HG03103 (cell line): ENCODE data around the gene OSGEPL1.
"Not testable (repeated sequence)": the region's sequence is repeated elsewhere in the genome, so short reads cannot be mapped to it uniquely, and the experiment has no call there.

Experiments used
- ATAC-seq: cut with Tn5 transposase; IDR thresholded peaks from one replicate; pipeline ENCODE4 v1.9.1; 2021; ENCODE audit warnings: low read depth; ENCODE audit not compliant: unreplicated experiment

The OSGEPL1 gene, protein sequence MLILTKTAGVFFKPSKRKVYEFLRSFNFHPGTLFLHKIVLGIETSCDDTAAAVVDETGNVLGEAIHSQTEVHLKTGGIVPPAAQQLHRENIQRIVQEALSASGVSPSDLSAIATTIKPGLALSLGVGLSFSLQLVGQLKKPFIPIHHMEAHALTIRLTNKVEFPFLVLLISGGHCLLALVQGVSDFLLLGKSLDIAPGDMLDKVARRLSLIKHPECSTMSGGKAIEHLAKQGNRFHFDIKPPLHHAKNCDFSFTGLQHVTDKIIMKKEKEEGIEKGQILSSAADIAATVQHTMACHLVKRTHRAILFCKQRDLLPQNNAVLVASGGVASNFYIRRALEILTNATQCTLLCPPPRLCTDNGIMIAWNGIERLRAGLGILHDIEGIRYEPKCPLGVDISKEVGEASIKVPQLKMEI

DNA sequence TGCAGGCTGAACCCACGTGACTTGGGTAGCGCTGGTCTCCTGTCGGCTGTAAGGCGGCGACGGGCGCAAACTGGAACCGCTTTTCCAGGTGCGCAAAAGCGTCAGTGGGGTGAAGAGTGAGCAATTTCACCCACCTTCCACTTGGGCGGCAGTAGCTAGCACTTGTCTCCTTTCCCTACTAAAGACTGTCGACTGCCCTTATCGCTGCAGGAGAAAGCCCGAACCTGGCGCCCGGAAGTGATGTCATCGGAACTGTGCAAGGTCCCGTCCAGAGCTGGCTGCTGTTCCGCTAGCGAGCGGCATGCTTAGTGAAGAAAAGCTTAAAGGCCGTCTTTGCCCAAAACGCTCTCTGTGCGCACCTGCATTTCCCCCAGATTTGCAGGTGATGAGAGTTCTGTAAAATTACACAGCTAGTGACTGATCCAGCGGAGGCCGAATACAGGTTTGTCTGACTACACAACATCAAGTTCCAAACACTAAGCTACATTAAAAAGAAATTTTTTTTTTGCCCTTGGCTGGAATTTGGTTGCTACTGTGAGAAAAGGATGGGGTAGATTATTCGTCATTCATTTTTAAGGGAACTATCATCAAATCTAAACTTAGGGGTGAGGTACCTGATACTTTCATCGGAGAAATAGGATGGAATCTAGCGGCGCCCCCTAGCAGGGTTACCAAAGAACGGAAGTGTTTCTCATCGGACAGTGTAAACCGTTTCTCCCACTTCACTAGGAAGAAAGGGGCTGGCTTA lies at the start of gene OSGEPL1:
TSS of gene OSGEPL1 (minus strand) at position 242 of the 748 bp plus-strand sequence. CDS start 1,152 bp downstream, outside the sequence.
- peak; percentile 94 for ATAC-seq

DNA sequence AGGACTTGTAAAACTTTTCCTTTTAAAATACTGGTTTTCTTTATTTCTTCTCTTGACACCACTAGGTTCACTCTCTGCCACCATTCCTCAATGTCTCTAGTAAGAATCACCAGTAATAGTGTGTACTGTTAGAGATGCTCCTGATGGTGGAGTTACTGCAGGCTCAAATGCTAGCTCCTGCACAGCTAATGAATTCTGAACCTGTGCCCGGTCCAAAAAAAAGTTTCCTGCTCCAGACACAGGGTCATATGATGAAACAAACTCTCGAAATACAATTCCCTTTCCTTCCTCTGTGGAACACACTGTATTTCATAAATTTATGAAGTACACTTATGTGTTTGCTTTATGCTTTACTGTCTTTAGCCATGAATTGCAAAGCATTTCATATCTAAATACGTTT lies 40.8 kb upstream of the OSGEPL1 start:
- no peak for ATAC-seq

DNA sequence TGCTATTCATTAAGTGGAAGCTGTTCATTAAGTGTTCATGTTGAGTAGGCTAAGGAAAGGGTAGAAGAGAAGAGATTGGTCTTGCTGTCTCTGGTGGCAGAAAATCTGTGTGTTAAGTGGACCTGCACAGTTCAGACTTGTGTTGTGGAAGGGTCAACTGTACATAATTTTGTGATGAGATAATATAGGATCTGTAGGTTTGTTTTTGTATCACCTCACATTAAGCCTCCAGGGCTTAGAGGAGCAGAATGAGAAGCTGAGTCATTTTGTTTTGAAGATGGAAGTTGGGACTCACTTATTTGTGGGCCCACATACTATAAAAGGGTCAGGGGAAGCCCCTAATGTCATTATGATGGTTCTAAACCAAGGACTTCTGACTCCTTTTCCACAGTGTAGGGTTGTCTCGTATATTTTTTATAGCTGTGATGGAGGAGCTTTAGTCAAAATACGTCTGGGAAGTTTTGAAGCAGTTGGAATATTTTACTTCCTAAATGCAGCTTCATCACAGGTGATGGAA lies 39.9 kb upstream of the OSGEPL1 start:
- ATAC-seq, result no peak

DNA sequence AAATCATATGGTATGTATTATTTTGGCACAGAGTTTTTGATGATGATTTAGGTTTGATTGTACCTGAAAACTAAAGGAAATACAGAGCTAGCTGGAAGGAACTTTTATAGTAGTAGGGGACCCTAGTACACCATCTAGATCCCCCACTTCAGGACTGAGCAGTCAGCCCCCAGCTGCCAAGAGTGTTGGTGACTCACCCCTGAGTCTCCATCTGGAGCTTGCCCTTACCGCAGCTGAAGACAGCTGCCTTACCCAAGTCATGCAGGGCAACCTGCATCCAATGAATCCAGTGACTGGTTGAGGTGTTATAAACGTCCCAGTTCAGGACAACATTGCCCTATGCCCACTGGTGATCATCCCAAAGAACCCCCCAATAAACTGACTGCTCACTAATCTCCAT lies 36.9 kb upstream of the OSGEPL1 start:
- ATAC-seq, result no peak

DNA sequence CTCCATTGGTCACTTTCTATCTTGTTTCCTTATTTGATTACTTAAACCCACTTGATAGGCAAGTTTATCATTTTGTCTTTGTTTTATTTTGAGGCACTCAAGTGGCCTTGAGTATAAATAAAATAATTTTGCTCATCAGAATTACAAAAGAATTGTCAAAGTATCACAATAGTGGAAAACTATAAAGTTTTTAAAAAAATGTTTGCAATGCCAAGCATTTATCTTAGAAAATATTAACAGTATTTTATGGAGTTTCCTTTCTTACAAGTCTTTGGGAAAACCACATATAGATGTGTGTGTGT lies 36.4 kb upstream of the OSGEPL1 start:
- ATAC-seq, result no peak

DNA sequence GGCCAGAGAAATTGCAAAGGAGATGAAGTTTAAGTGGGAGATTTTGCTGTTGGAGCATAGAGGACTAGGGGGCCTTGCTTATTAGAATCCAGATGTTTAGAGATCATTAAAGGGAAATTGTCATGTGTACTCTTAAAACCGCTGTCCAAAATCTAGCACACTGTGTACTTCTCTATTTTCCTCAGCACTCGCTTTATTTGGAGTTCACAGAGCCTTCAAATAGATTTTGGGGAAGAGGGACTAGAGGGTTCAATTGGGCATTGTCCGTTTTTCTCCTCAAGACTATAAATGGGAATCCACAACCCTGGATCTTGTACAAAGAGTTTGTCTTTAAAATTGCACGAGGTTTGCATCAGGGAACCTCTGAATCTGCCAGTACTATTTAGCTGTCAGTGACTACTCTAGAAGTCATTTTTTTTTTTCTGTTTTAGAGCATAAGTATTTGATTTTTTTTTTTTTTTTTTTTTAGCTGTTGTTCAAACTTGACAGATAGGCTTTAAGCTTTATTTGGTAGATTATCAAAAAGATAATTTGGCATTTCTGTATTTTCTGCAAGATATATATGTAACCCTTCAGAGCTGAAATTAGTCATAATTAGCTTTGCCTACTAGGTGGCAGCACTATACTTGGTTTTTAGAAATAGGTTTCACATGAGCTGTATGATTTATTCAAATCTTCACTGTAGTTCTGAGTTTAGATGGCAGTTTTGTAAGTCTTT lies 35.9 kb upstream of the OSGEPL1 start:
- ATAC-seq, result peak; percentile 75

DNA sequence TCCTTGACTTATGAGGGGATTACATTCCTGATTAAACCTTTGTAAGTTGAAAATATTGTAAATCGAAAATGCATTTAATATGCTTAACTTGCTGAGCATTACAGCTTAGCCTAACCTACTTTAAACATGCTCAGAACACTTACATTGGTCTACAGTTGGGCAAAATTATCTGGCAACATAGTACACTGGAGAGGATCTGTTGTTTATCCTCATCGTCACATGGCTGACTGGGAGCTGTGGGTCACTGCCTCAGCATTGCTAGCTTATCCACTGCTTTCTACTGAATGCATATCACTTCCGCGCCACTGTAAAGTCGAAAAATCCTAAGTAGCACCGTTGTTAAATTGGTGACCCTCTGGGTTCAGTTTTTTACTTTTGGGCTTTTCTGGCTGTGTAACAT lies 35.3 kb upstream of the OSGEPL1 start:
- no peak for ATAC-seq

DNA sequence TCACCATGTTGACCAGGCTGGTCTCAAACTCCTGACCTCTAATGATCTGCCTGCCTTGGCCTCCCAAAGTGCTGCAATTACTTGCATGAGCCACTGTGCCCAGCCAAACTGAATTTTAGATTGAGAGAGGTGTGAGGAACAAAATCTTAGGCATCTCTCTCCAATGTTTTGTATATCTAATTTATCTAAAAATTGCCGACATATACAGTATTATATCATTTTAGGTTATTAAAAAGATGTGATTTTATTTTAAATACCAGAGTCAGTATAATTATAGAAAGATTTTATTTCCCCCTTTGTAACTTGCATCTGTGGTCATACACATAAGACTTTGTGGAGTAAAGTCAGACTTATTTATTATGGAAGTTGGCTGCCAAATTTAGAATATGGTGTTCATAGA lies 31.7 kb upstream of the OSGEPL1 start:
- ATAC-seq, result no peak

DNA sequence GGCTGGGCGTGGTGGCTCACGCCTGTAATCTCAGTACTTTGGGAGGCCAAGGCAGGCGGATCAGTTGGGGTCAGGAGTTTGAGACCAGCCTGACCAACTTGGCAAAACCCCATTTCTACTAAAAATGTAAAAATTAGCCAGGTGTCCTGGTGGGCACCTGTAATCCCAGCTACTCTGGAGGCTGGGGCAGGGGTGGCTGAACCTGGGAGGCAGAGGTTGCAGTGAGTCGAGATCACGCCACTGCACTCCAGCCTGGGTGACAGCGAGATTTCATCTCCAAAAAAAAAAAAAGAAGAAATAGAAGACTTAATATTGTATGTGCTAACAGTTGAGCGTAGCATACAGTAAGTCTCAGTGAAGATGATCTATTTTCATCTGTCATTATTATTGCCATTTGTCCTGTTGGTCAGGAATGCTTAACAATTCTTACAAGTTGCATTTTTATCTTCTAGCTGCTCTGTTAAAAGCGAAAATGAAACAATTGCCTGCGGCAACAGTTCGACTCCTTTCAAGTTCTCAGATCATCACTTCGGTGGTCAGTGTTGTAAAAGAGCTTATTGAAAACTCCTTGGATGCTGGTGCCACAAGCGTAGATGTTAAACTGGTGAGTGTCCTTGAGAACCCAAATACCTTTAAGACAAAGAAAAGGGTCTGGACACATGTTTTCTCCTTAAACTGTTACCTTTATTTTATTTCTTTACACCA lies 28.9 kb upstream of the OSGEPL1 start:
- ATAC-seq, result no peak

DNA sequence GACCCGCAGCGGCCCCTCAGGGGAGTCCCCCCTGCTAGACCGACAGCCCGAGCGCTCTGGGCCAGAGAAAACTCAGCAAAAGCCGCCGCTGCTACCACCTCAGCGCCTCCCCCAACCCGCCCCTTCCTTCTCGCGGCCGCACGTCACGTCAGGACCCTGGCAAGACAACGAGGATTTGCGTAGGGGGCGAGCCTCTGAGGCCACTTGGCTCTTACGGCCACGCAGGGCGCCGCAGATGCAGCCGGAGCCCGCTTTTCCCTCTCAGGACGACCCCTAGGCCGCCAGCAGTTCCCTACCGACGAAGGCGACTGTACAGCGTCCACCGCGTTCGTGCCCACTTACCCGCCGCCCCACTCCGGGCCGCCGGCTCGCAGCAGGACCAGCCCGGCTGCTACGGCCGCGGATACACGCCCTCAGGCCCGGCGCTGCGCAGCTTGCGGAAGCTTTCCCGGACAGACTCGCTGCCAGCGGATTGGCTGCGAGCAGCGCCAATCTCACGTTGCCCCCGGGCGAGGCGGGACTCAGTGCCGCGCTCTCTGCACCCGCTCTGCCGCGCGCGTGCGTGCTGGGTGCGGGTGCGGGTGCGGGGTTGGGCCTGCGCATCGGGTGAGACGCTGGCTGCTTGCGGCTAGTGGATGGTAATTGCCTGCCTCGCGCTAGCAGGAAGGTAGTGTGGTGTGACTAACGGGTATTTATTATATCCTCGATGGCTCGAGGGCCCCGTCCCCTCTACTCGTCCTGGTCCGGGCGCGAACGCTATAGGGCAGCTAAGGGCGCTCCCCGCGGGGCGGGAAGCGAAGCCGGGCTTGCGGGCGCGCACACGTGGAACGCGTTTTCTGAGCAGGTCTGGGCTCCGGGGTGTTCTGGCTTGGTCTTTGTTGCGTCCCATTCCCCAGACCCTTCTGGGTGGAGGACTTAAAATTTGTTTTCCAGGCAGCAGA lies 21.6 kb upstream of the OSGEPL1 start, which contains the start of the genes ORMDL1 and PMS1:
TSS of gene ORMDL1 (minus strand) at position 413 of the 941 bp plus-strand sequence. CDS start 1,744 bp downstream, outside the sequence.
TSS of gene PMS1 (plus strand) at position 524 of the 941 bp plus-strand sequence. CDS start 7,360 bp downstream, outside the sequence.
- ATAC-seq, result peak; percentile 89

DNA sequence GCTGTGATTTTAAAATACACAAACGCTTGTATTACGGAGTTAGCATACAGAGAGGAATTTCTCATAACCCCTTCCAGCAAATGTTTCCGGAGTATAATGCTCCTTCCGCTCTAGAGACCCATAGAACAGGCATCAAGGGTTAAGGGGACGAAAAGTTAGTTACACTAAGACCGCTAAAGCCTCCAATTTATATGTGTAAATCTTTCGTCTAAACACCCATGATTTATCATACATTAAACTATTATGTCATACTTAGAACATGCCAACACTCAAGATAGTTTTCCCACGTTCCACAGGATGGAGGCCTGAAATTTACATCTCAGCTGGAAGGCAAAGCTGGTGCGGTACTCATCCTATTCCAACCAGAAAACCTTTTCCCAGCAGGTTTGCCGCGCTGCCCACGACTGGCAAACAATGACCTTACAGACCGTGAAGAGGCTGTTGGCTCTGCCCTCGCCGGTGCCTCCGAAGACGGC lies 20.9 kb upstream of the OSGEPL1 start:
- ATAC-seq, result peak; percentile 3

DNA sequence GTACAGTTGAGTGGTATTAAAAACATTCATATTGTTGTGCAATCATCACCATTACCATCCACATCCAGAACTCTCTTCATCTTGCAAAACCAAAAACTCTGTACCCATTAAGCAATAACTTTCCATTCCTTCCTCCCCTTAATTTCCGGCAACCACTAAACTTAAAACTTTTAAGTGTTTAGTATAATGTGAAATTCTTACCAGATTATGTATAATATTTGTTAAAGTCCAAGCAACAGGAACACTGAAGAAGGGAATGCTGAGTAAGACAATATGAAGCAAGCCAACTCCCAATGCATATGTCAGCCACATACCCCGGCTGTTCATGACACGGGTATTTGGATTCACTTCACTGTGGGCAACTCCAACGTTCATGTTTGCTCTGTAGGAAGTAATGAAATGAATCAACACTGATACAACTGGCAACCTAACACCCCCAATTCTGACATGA lies 19.7 kb upstream of the OSGEPL1 start:
- no peak for ATAC-seq

DNA sequence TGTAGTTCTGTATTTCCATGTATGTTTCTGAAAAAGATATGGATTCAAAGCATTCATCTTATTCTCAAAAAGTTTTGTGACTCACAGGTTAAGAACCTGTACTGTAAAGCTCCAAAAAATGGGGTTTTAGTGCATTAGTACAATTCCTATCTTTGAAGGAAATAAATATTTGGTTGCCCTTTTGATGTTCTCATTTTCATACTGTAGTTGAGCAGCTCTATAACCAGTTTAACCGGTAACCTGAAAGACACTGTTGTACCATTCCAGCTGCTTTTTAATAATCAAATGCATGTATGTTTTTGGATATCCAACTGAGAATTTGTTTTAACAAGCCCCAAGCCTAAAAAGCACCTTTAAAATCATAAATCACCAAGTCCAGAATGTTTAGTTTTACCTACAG lies 9.6 kb upstream of the OSGEPL1 start:
- ATAC-seq, result no peak

DNA sequence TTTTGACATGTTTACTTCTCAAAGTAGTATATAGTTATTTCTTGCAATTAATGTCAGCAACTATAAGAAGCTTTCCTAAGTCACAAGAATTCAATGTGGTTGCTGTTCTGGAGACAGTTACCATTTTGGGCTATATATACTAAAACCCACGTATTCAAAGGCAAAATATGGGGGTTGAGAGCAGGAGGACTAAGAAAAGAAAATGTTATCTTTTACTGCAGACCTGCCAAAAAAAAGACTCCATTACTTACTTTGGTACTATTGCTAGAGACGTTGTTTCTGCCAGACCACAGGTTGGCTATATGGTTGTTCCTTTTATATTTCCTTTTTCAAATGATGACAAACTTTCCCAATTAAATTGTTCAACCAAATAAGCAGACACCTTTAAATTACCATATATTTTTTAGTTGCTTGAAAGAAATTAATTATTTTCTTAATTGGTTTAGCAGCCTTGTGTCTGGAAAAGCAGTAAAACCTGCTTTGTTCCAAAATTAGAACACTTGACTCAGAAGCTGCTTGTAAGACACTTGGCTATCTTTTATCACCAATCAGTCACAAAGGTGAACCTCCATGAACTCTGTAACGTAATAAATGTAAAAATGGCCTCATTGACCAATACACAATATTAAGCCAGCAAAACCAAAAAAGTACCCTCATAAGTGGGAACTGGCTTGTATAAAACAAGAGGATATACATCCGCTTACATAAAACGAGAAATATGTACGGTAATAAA lies 8.2 kb upstream of the OSGEPL1 start:
- no peak for ATAC-seq

DNA sequence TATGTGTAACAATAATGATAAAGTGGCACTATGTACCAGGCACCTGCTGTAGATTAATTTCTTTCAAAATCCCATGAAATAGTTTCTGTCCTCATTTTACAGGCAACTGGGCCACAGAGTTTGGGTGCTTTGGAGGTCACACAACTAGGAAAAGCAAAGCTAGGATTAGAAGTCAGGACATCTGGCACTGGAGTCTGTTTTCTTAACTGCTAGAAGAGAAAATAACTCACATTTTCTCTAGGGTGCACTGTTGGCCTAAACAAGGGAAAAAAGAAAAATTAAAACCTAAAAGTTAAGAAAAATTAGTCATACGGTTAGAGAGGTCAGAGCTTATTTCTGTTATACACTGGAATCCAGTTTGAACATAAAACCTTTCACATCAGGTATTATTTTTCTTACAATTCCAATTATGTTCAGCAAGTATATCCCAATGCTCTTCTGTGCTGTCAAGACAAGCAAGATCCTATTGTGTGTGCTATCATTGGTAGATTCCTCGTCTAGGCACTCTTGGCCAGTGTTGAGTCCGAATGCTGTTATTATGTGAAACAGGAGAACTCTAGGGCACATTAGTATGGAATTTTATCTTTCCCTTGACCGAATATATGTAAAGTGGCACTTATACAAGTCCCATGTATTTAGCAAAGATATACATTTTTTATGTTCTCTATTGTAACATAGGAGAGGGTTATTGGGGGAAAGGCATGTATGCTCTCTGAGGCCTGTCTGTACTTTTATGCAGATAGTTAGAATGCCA lies 1.5 kb upstream of the OSGEPL1 start:
- ATAC-seq, result no peak

DNA sequence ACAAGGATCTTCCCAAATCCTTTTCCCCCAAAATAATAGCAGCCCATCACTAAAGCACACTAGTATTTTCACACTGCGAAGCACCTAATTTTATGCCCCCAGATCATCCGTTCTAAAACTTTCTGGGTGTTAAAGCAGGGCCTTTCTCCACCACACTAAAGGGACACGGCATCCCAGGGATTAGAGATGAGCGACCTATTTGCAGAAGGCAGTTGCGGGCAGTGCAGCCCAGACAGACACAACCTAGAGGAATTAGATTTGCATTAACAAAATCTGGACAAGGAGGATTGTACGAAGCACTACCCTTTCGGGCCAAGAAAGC lies 402 bp downstream of the OSGEPL1 start:
- no peak for ATAC-seq

DNA sequence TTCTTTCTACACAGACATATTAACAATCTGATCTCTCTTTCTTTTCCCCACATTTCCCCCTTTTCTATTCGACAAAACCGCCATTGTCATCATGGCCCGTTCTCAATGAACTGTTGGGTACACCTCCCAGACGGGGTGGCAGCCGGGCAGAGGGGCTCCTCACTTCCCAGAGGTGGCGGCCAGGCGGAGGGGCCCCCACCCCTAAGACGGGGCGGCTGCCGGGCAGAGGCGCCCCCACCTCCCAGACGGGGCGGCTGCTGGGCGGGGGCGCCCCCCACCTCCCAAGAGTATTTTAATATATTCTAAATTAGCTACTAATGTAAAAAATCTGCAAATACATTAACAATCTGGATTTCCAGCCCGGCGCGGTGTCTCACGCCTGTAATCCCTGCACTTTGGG lies 2.4 kb downstream of the OSGEPL1 start:
- ATAC-seq, result not testable (repeated sequence)
